Stimulated activated CD8-positive, alpha-beta memory T cell treated with anti-CD3 and anti-CD28 coated beads, Interleukin-12 subunit alpha, Interleukin-12 subunit beta, amount 100 ng/mL, for 24 hours (primary cell): ENCODE measurements around the gene EPAS1.

Source experiments
- DNase-seq: peaks from one replicate; pipeline ENCODE4 v3.0.0-alpha.2; 2020; ENCODE audit errors: extremely low read depth

EPAS1 gene

DNA sequence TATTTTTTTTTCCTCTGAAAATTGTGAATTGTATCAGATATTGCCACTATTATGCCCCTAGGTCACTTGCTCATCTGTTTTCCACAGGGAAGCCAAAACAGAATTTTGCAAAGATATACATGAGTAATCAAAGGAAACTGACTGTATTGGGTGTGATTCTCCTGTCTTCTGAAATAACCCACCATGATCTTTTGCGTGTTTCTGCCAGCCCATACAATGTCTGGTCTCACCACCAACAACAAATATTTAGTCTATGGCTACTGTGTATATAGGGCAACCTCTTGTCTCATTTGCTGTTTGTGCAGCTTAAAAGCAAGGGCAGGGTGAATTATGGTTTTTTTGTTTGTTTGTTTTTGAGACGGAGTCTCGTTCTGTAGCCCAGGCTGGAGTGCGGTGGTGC lies 26.5 kb downstream of the EPAS1 start:
- DNase-seq = no peak

GRCh38 chr2:46325182-46325928 lies 28.1 kb downstream of the EPAS1 start:
- DNase-seq = no peak

GRCh38 chr2:46326231-46326980 lies 29.2 kb downstream of the EPAS1 start:
- no peak for DNase-seq

GRCh38 chr2:46327627-46328026 lies 30.4 kb downstream of the EPAS1 start:
- no peak for DNase-seq

DNA sequence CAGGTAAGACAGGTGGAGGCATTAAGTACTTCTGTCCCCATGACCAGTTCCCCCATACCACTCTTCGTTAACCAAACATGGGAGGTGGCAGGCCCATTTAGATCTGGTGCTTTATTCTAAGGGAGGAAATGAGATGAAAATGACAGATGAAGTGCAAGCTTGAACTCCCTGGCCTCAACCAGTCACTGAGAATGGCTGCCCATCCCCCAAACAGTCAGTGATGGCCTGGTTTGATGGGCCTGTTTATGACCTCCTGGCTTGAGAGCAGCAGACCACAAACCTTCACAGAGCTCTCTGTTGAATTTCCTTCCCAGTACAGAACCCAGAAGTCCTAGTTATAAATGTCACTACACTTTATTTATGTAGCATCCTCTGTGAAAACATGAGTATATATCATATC lies 31.1 kb downstream of the EPAS1 start:
- DNase-seq = no peak

DNA sequence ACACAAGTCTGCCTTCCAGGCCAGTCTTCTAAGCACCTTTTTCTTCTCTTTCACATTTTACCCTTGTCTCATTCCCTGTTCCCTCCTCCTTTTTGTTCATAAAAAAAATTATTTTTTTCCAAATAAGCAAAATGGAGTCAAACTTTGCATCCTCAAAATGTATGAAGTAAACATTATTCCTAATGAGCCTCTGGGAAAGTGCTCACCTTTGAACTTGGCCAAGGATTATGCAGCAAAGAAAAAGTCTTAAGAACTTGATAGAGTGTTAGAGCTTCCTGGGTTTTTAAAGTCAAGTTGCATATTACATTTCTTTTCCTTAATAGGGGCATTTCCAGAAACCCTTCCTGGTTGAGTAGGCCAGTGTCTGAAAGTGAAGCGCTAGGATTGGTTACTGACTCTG lies 31.6 kb downstream of the EPAS1 start:
- DNase-seq = no peak

DNA sequence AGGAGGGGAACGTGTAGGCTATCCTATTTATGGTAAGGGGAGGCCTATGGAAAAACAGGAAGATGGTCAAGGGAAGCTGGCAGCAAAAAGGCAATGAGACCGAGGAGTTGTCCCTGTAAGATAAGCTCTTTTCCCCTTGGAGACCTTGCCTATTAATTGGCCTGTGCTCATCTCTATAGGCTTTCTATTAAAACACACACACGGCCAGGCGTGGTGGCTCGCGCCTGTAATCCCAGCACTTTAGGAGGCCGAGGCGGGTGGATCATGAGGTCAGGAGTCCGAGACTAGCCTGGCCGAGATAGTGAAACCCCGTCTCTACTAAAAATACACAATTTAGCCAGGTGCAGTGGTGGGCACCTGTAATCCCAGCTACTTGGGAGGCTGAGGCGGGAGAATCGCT lies 32.1 kb downstream of the EPAS1 start:
- no peak for DNase-seq

DNA sequence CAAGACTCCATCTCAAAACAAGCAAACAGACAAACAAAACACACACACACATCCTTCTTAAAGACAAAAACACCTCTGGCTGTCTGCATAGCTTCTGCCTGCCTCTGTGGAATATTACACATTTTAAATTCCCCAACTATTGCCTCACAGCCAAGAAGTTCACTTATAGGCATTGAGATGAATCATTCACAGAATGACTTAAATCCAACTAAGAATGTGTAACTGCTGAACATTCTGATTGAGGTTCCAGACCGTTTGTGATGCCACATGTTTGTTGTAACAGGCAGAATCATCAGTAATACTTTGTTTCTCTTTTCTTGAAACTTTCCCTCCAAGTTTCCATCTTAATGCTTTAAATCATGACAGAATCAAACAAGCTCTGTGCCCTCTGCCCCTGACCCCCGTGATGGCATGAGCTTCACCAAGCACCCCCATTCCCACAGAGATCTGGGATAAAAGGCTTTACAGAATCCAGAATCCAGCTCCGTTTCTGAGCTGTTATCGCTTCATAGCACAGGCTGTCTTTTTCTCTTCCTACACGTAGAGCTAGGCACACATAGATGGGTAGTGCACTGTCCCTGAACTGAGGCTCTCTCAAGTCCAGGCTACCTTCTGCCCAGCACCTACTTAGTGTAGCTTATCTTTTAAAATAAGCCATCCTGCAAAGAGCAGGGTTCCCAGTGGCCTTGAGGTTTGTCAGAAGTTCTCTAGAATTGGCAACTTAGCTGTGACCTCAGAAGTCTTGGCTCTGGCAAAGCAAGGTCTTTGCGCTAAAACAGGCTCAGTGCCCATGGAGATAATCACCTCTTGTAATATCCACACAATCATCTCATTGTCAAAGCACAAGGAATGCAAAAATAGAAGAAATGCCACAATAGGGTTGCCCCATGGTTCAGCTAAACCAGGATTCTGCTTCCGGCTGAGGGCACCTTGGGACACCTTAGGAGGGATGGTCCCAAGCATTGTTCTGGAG lies 32.9 kb downstream of the EPAS1 start:
- no peak for DNase-seq

GRCh38 chr2:46331109-46331766 lies 34.0 kb downstream of the EPAS1 start:
- no peak for DNase-seq

GRCh38 chr2:46332686-46333281 lies 35.6 kb downstream of the EPAS1 start:
- DNase-seq = no peak

- DNase-seq = no peak
These were observed 36.7 kb downstream of the EPAS1 start for GRCh38 chr2:46333912-46334311.

DNA sequence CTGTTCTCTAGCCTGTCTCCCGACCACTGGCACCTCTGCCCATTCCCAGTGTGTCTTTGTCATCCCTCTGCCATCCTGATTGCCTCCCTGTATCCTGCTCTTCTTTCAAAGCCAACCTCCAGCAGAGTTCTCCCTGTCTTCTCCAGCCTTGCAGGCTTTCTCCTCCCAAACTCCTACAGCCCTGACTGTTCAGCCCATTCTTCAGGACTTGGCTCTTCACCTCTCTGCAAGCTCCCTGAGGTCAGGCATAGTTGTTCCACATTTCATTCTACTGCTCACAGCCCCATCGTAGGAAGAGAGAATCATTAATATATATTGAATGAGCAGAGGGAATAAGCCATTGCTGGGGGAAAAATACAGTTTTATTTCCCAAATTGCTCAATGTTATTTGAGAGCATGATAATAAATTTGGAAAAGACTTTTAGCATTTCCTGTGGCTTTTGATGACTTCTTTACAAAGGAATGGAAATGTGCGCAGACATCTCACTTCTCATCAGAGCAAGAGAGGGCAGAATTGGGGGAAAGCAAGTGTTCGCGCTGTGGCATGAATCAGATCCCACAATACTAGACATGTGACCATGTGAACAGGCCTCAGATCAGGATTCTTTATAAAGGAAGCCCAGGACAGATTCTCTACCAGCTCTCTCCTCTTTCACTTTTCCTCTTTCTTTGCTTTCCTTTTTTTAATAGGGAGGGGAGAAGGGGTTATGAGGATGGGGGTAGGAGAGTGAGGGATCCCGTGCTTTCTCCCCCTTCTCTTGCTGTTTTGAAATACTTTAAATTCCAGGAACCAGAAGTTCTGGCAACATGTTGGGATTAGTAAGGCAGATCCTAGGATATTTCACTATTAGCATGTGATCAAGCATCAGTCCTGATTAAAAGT lies 37.4 kb downstream of the EPAS1 start:
- DNase-seq = no peak

DNA sequence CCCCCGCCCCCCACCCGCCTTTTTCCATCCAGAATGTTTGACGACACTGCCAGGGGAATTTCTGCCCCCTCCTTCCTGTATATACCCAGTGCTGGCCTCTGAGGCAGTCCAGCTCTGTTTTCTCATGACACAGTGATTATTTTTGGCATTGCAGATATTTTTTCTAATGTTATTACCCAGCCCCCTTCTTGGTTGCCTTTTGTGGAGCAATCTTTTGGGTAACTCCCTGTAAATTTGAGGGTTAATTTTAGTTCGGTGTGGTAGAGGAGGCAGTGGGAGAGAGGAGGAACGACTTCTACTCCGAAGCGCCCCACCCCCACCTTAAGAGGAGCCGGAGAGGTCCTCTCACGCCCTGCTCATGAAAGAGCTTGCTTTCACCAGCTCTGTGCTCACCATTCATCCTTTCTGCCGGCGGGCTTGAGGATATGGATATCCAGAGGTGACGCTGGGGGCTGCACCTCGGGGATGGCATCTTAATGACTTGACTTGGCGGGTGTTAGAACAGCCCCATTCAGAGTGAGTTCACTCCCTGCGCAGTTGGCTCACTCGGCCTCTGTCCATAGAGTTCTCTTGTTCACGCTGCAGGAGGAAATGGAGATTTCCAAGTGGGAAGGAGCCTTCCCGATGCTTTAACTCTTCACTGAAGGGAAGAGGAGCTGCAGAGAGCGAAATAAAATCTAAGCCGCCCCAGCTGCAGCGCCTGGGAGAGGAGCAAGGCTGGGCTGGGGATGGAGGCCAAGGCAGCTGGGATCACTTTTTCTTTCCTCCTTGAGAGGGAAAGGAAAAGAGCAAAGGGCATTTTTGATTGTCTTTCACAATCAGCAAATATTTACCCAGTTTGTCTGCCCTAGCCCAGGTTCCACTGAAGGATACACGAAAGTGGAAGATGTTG lies 38.4 kb downstream of the EPAS1 start:
- DNase-seq = no peak

- DNase-seq = no peak
These were observed 39.2 kb downstream of the EPAS1 start for GRCh38 chr2:46336283-46336959.

GRCh38 chr2:46337208-46337994 lies 40.2 kb downstream of the EPAS1 start:
- no peak for DNase-seq

DNA sequence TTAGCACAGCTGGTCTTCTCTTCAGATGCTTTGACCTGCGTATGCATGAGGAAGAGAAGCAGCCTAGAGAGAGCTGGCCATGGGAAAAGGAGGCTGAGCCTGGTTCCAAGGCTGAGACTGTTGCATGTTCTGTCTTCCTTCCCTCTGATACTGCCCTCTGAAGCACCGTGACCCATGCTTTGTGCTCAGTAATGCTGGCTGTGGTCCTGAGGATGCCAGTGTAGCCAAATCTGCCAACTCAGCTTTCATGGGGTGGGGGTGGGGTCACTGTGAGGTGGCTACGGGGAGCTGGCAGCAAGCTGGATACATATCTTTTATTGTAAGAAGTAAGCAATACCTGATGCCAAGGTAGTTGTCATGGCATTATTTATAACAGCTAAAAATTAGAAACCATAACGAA lies 41.5 kb downstream of the EPAS1 start:
- DNase-seq = no peak

DNA sequence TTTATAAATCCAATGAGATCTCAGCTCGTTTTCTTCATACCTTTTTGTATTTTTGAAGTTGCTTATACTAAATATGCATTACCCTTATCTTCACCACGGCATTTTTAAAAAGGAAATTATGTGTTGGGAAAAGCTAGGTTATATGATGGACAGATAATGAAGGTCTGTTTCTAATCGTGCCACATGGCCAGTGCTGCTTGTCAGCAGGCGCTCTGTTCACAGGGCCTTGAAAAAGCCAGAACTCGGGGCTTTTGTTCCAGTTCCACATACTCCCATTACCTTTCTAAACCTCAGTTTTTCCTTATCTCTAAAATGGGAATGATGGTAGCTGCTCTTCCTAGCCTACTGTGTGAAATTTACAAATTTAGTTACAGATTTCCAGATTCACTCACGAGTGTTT lies 42.0 kb downstream of the EPAS1 start:
- DNase-seq = no peak
